ENCODE data around the gene TMEM205. TPM values are rescaled to one million over a fixed set of nuclear protein-coding genes. Genes with fewer than 3 reads are reported as not detected.
"Not testable (repeated sequence)": the region's sequence is repeated elsewhere in the genome, so short reads cannot be mapped to it uniquely, and the experiment has no call there.

The TMEM205 gene
- polyA plus RNA-seq, 1 donor, result 121 TPM

GRCh38 chr19:11320278-11320995 is 25.6 kb downstream of the TMEM205 start:
- DNase-seq, result not testable (repeated sequence)

GRCh38 chr19:11306337-11306736 is 39.7 kb downstream of the TMEM205 start:
- no peak for DNase-seq

- no peak for DNase-seq
Observed at GRCh38 chr19:11304936-11305335, 41.1 kb downstream of the TMEM205 start.

GRCh38 chr19:11300811-11301120 is 45.3 kb downstream of the TMEM205 start:
- DNase-seq, result no peak

GRCh38 chr19:11299946-11300810 is 45.9 kb downstream of the TMEM205 start:
- no peak for DNase-seq

- DNase-seq, result no peak
Observed at GRCh38 chr19:11296264-11296663, 49.8 kb downstream of the TMEM205 start.

- no peak for DNase-seq
Observed at GRCh38 chr19:11295665-11296245, 50.3 kb downstream of the TMEM205 start, which contains the start of gene TSPAN16. Gene TSPAN16 (plus strand): TSS chr19:11296160. CDS start chr19:11296298, 138 bp downstream.

GRCh38 chr19:11295180-11295579 is 50.9 kb downstream of the TMEM205 start:
- no peak for DNase-seq

- peak; percentile 93 for DNase-seq
Observed at GRCh38 chr19:11293433-11294389, 52.4 kb downstream of the TMEM205 start.

Other genes with a start within 250 kb of the TMEM205 start
- gene SPC24, start 190.5 kb downstream of the TMEM205 start, polyA plus RNA-seq (ENCODE audit: insufficient read length), result 25.5 TPM
- 117 TPM for gene KANK2, start 148.7 kb downstream of the TMEM205 start, polyA plus RNA-seq (ENCODE audit: insufficient read length)
- gene ANGPTL8, start 106.6 kb downstream of the TMEM205 start, polyA plus RNA-seq (ENCODE audit: insufficient read length), result 0.62 TPM
- gene DOCK6, start 83.7 kb downstream of the TMEM205 start, polyA plus RNA-seq (ENCODE audit: insufficient read length), result 49.3 TPM
- not detected for gene TSPAN16, start 50.1 kb downstream of the TMEM205 start, polyA plus RNA-seq (ENCODE audit: insufficient read length)
- 15.2 TPM for gene RAB3D, start 6.6 kb downstream of the TMEM205 start, polyA plus RNA-seq (ENCODE audit: insufficient read length)
- 30.3 TPM for gene CCDC159, start 251 bp upstream of the TMEM205 start, polyA plus RNA-seq (ENCODE audit: insufficient read length)
- gene PLPPR2, start 9.2 kb upstream of the TMEM205 start, polyA plus RNA-seq (ENCODE audit: insufficient read length), result 10.5 TPM
- 2.7 TPM for gene SWSAP1, start 28.4 kb upstream of the TMEM205 start, polyA plus RNA-seq (ENCODE audit: insufficient read length)
- gene EPOR, start 38.0 kb upstream of the TMEM205 start, polyA plus RNA-seq (ENCODE audit: insufficient read length), result 21.3 TPM
- 99.4 TPM for gene RGL3, start 73.0 kb upstream of the TMEM205 start, polyA plus RNA-seq (ENCODE audit: insufficient read length)
- 1.4 TPM for gene ODAD3, start 88.9 kb upstream of the TMEM205 start, polyA plus RNA-seq (ENCODE audit: insufficient read length)
- gene PRKCSH, start 89.4 kb upstream of the TMEM205 start, polyA plus RNA-seq (ENCODE audit: insufficient read length), result 321 TPM
- gene ELAVL3, start 134.8 kb upstream of the TMEM205 start, polyA plus RNA-seq (ENCODE audit: insufficient read length), result 0.05 TPM
- gene ZNF653, start 159.6 kb upstream of the TMEM205 start, polyA plus RNA-seq (ENCODE audit: insufficient read length), result 9.6 TPM
- 31.0 TPM for gene ECSIT, start 182.9 kb upstream of the TMEM205 start, polyA plus RNA-seq (ENCODE audit: insufficient read length)
- gene CNN1, start 192.6 kb upstream of the TMEM205 start, polyA plus RNA-seq (ENCODE audit: insufficient read length), result 3.0 TPM
- gene ELOF1, start 213.0 kb upstream of the TMEM205 start, polyA plus RNA-seq (ENCODE audit: insufficient read length), result 42.3 TPM
- gene ACP5, start 231.4 kb upstream of the TMEM205 start, polyA plus RNA-seq (ENCODE audit: insufficient read length), result 10.0 TPM

All from left kidney (tissue), 2 donors.